GM23338 (cell line): ENCODE results near the gene GBF1. TPM values are rescaled to one million over a fixed set of nuclear protein-coding genes. Genes with fewer than 3 reads are reported as not detected.
A peak's percentile ranks its signal among the peaks of the same experiment; 100 is the strongest.

Experiments
- ATAC-seq: fragments of 200-7000 bp; cut with Tn5 transposase; 3 replicates; pipeline ENCODE4 v1.9.1; 2020
- DNase-seq: peaks from one replicate; pipeline ENCODE4 v3.0.0-alpha.2; 2015; ENCODE audit warnings: low spot score
- H2AFZ ChIP-seq: fragments of 200-600 bp; sonication (generic); 2 replicates; pipeline ENCODE4 v1.8.0; 2016; ENCODE audit warnings: antibody characterized with exemption, mild to moderate bottlenecking, moderate library complexity
- H3F3A ChIP-seq: fragments of 200-600 bp; sonication (generic); replicated peaks from 2 replicates; pipeline ENCODE4 v1.8.0; 2017; ENCODE audit warnings: antibody characterized with exemption, mixed run types, low read depth
- H3K27ac ChIP-seq: fragments of 200-600 bp; sonication (generic); 2 replicates; pipeline ENCODE4 v1.6.1; 2016; ENCODE audit warnings: low read depth
- H3K27me3 ChIP-seq: fragments of 200-600 bp; sonication (generic); 2 replicates; pipeline ENCODE4 v1.8.0; 2016; ENCODE audit warnings: mild to moderate bottlenecking, mixed run types, moderate library complexity; ENCODE audit not compliant: insufficient read depth
- H3K36me3 ChIP-seq: fragments of 200-600 bp; sonication (generic); 2 replicates; pipeline ENCODE4 v1.8.0; 2016; ENCODE audit warnings: mild to moderate bottlenecking; ENCODE audit not compliant: insufficient read depth
- H3K4me1 ChIP-seq: fragments of 200-600 bp; sonication (generic); 2 replicates; pipeline ENCODE4 v1.8.0; 2016; ENCODE audit warnings: mild to moderate bottlenecking, moderate library complexity; ENCODE audit not compliant: insufficient read depth
- H3K4me2 ChIP-seq: fragments of 200-600 bp; sonication (generic); 2 replicates; pipeline ENCODE4 v1.7.1; 2017; ENCODE audit warnings: mixed run types
- H3K4me3 ChIP-seq: fragments of 200-600 bp; sonication (generic); 2 replicates; pipeline ENCODE4 v1.6.1; 2016; ENCODE audit warnings: mixed run types
- H3K79me2 ChIP-seq: fragments of 200-600 bp; sonication (generic); replicated peaks from 2 replicates; pipeline ENCODE4 v1.8.0; 2017; ENCODE audit warnings: mild to moderate bottlenecking; ENCODE audit not compliant: insufficient read depth
- H3K9me2 ChIP-seq: fragments of 200-600 bp; sonication (generic); 2 replicates; pipeline ENCODE4 v1.8.0; 2017; ENCODE audit not compliant: insufficient read depth
- H4K20me1 ChIP-seq: fragments of 200-600 bp; sonication (generic); replicated peaks from 2 replicates; pipeline ENCODE4 v1.8.0; 2017; ENCODE audit warnings: mild to moderate bottlenecking; ENCODE audit not compliant: insufficient read depth
- H3K27ac Mint-ChIP-seq: 2 replicates; pipeline ENCODE4 v1.8.0; 2020; ENCODE audit warnings: inconsistent platforms, mild to moderate bottlenecking, moderate library complexity, mixed read lengths
- H3K27me3 Mint-ChIP-seq: 3 replicates; pipeline ENCODE4 v1.8.0; 2022; ENCODE audit warnings: low read depth, mild to moderate bottlenecking, moderate library complexity, mixed read lengths, inconsistent platforms; ENCODE audit not compliant: insufficient read depth, poor library complexity
- H3K36me3 Mint-ChIP-seq: 3 replicates; pipeline ENCODE4 v1.8.0; 2021; ENCODE audit warnings: low read depth, mild to moderate bottlenecking, inconsistent platforms, moderate library complexity, mixed read lengths
- H3K4me1 Mint-ChIP-seq: 3 replicates; pipeline ENCODE4 v1.8.0; 2020; ENCODE audit warnings: mild to moderate bottlenecking, inconsistent platforms, mixed read lengths
- H3K4me3 Mint-ChIP-seq: 3 replicates; pipeline ENCODE4 v1.8.0; 2021; ENCODE audit warnings: moderate library complexity, mild to moderate bottlenecking, inconsistent platforms, mixed read lengths
- H3K9me3 Mint-ChIP-seq: 3 replicates; pipeline ENCODE4 v1.8.0; 2020; ENCODE audit warnings: moderate library complexity, mild to moderate bottlenecking, inconsistent platforms, mixed read lengths
- EZH2 ChIP-seq: fragments of 200-600 bp; sonication (generic); IDR thresholded peaks from one replicate; pipeline ENCODE4 v1.8.0; 2017; ENCODE audit warnings: antibody characterized with exemption, mild to moderate bottlenecking, low read depth; ENCODE audit not compliant: unreplicated experiment
- NANOG ChIP-seq: IDR thresholded peaks from 2 replicates; pipeline ENCODE4 v1.6.1; 2016; ENCODE audit warnings: antibody characterized with exemption, borderline replicate concordance
- POLR2AphosphoS5 ChIP-seq: IDR thresholded peaks from 2 replicates; pipeline ENCODE4 v1.6.1; 2016; ENCODE audit warnings: antibody characterized with exemption, low read depth
- ZNF462 ChIP-seq: fragments of 250-450 bp; sonication (Bioruptor Pico); IDR thresholded peaks from 2 replicates; pipeline ENCODE4 v1.5.0; 2020; ENCODE audit warnings: mild to moderate bottlenecking, moderate library complexity
- polyA plus RNA-seq: library from polyadenylated mRNA; unstranded; fragments of >200 nt; fragmentation: Nextera tagmentation; extraction: Ambion mirVana; gene quantifications from 2 replicates; pipeline ENCODE4 v1.2.1, GENCODE V29; 2016
- total RNA-seq: library from RNA; depleted of rRNA; stranded (reverse); fragments of >200 nt; shearing (Covaris generic); gene quantifications from 2 replicates; pipeline ENCODE4 v1.2.3, GENCODE V29; 2014
- TF ChIP-seq, protein P1 (sequence below), 2 experiments: fragments of 200-600 bp in 1 of 2; sonication (generic) in 1 of 2; conservative IDR thresholded peaks; 2 replicates each; pipeline versions ENCODE4 v1.5.1 to v1.6.1; 2016 to 2017; ENCODE audit warnings: antibody characterized with exemption in 2 of 2, low read depth in 2 of 2, mild to moderate bottlenecking in 2 of 2, moderate library complexity in 1 of 2

The GBF1 gene
- total and polyA plus RNA-seq, 2 experiments from 2014 or later, result 6.5 to 27.2 TPM

GRCh38 chr10:102245932-102246251 is 560 bp downstream of the GBF1 start:
- TF ChIP-seq, protein P1, sequence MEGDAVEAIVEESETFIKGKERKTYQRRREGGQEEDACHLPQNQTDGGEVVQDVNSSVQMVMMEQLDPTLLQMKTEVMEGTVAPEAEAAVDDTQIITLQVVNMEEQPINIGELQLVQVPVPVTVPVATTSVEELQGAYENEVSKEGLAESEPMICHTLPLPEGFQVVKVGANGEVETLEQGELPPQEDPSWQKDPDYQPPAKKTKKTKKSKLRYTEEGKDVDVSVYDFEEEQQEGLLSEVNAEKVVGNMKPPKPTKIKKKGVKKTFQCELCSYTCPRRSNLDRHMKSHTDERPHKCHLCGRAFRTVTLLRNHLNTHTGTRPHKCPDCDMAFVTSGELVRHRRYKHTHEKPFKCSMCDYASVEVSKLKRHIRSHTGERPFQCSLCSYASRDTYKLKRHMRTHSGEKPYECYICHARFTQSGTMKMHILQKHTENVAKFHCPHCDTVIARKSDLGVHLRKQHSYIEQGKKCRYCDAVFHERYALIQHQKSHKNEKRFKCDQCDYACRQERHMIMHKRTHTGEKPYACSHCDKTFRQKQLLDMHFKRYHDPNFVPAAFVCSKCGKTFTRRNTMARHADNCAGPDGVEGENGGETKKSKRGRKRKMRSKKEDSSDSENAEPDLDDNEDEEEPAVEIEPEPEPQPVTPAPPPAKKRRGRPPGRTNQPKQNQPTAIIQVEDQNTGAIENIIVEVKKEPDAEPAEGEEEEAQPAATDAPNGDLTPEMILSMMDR (conservative IDR thresholded peaks at IDR 0.05; ENCODE audit: low read depth in 2 of 2), result no peak
- TF ChIP-seq ZNF462 (CRISPR knock-in tag) (no peak), POLR2AphosphoS5 (no peak), NANOG (no peak), EZH2 (no peak)
- peaks cover 40% of the 10 kb centered on the region for H4K20me1 ChIP-seq
- ATAC-seq (no peak), DNase-seq (no peak)
- no peaks in the 10 kb centered on the region for H3F3A ChIP-seq
- H2AFZ ChIP-seq, result peak overlapping the region; percentile 11
- H3K4me3 ChIP-seq, result peak overlapping the region; percentile 64
- no peak overlapping the region for H3K27ac ChIP-seq
- H3K27ac Mint-ChIP-seq, result peak overlapping the region; percentile 43; the same call in 1 of the 2 replicates
- H3K79me2 ChIP-seq, result peaks cover 52% of the 10 kb centered on the region
- H3K4me2 ChIP-seq, result peak overlapping the region; percentile 100
- H3K36me3 Mint-ChIP-seq, result no peaks in the 10 kb centered on the region; the same call in 1 of the 3 replicates
- H3K4me1 Mint-ChIP-seq, result peaks cover 23% of the 10 kb centered on the region
- H3K27me3 ChIP-seq, result peaks cover 32% of the 10 kb centered on the region
- H3K9me2 ChIP-seq, result no peaks in the 10 kb centered on the region
- H3K4me1 ChIP-seq, result peaks cover 15% of the 10 kb centered on the region
- H3K36me3 ChIP-seq, result no peaks in the 10 kb centered on the region
- H3K27me3 Mint-ChIP-seq, result peaks cover 28% of the 10 kb centered on the region
- peak overlapping the region; percentile 94 for H3K4me3 Mint-ChIP-seq
- H3K9me3 Mint-ChIP-seq, result no peaks in the 10 kb centered on the region; the same call in 2 of the 3 replicates
